Esophagus squamous epithelium (tissue), 4 donors: ENCODE measurements around the gene CCDC81.

Experiments used
- CTCF ChIP-seq, 6 experiments: fragments of 450-650 bp in 4 of 6; fragments of 200-600 bp in 2 of 6; sonication (generic) in 2 of 6; IDR thresholded peaks; one replicate each; pipeline ENCODE4 v1.5.1; 2016 to 2019; ENCODE audit warnings: antibody characterized with exemption in 6 of 6, mild to moderate bottlenecking in 4 of 6, moderate library complexity in 4 of 6
- POLR2A ChIP-seq, 4 donors: fragments of 450-650 bp; IDR thresholded peaks; one replicate each; pipeline ENCODE4 v1.6.1; 2017; ENCODE audit warnings: antibody characterized with exemption in 4 of 4, mild to moderate bottlenecking in 4 of 4, moderate library complexity in 3 of 4

GRCh38 chr11:86396396-86396795 lies 21.7 kb downstream of the CCDC81 start:
- no peak for TF ChIP-seq CTCF (IDR thresholded peaks at IDR 0.05)
- no peak for TF ChIP-seq POLR2A (IDR thresholded peaks at IDR 0.05)
